ENCODE results near the gene PHLPP1. TPM values are rescaled to one million over a fixed set of nuclear protein-coding genes. Genes with fewer than 3 reads are reported as not detected.

Gene PHLPP1
- total RNA-seq, 1 experiment from 2014 or later = 39.9 TPM

DNA sequence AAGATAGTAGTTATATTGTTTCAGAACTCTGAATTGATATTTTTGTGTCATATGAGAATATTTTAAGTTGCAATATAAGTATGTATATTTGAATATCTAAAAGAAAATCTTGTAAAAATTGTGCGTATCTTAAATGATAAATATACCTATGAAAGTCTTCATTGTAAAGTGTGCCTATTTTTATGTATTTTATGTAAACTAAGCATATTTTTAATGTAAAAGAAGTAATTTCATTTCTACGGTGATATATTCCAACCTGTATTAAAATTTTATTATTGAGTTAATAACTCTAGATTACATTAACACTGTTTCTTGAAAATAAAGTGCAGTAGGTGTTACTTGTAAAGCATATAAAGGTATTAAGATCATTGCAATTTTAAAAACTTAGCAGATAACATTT is 233.4 kb downstream of the PHLPP1 start:
- no peak overlapping the region for H3K14ac ChIP-seq (ENCODE audit: insufficient read depth, low read length)
- no peaks in the 10 kb centered on the region for H3K9me3 ChIP-seq (ENCODE audit: control insufficient read depth, low read depth, low read length)
- H4K91ac ChIP-seq (ENCODE audit: insufficient read length, low read depth, low read length) = no peak overlapping the region
- H3K79me2 ChIP-seq (ENCODE audit: insufficient read depth, low read length) = no peaks in the 10 kb centered on the region
- TF ChIP-seq, protein P1, sequence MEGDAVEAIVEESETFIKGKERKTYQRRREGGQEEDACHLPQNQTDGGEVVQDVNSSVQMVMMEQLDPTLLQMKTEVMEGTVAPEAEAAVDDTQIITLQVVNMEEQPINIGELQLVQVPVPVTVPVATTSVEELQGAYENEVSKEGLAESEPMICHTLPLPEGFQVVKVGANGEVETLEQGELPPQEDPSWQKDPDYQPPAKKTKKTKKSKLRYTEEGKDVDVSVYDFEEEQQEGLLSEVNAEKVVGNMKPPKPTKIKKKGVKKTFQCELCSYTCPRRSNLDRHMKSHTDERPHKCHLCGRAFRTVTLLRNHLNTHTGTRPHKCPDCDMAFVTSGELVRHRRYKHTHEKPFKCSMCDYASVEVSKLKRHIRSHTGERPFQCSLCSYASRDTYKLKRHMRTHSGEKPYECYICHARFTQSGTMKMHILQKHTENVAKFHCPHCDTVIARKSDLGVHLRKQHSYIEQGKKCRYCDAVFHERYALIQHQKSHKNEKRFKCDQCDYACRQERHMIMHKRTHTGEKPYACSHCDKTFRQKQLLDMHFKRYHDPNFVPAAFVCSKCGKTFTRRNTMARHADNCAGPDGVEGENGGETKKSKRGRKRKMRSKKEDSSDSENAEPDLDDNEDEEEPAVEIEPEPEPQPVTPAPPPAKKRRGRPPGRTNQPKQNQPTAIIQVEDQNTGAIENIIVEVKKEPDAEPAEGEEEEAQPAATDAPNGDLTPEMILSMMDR (conservative IDR thresholded peaks at IDR 0.05) = no peak
- no peak overlapping the region for H2BK5ac ChIP-seq (ENCODE audit: insufficient read length, low read length)
- no peak overlapping the region for H2AFZ ChIP-seq (ENCODE audit: low read length)
- no peak overlapping the region for H4K5ac ChIP-seq (ENCODE audit: insufficient read length, low read depth, low read length)
- Mint-ChIP-seq H3K9me3 (no peaks in the 10 kb centered on the region), H3K36me3 (ENCODE audit: insufficient read depth in 1 of 3, low read depth in 3 of 3) (peaks cover 26 to 42% (median 28%) of the 10 kb centered on the region in 3 experiments), H3K27me3 (ENCODE audit: low read depth) (no peaks in the 10 kb centered on the region), H3K4me1 (peaks cover 2 to 4% of the 10 kb centered on the region in 2 experiments; a peak in 3 of 4 replicates), H3K4me3 (no peak overlapping the region), H3K27ac (no peak overlapping the region)
- no peak overlapping the region for H2BK120ac ChIP-seq (ENCODE audit: low read depth, low read length, poor library complexity, severe bottlenecking)
- no peak overlapping the region for H2BK12ac ChIP-seq (ENCODE audit: insufficient read length, low read depth, low read length)
- no peak overlapping the region for H3K27ac ChIP-seq (ENCODE audit: insufficient read length, low read depth, low read length)
- no peak overlapping the region for H2BK15ac ChIP-seq (ENCODE audit: low read depth, low read length)
- no peak overlapping the region for H3K9ac ChIP-seq (ENCODE audit: extremely low read depth, insufficient read length, low read length)
- H3K79me1 ChIP-seq (ENCODE audit: insufficient read depth, low read depth, low read length, poor library complexity, severe bottlenecking) = no peaks in the 10 kb centered on the region
- no peak overlapping the region for H3K56ac ChIP-seq (ENCODE audit: insufficient read length, low read depth, low read length)
- no peak overlapping the region for H3K18ac ChIP-seq (ENCODE audit: insufficient read length, low read depth, low read length)
- H2BK20ac ChIP-seq (ENCODE audit: low read depth, low read length, poor library complexity, severe bottlenecking) = no peak overlapping the region
- DNase-seq = no peak
- WGBS (ENCODE audit: extremely low coverage, insufficient read length, low lambda C conversion rate) = no CpG with 5 or more reads among the region's 2 CpGs
- no peak overlapping the region for H3T11ph ChIP-seq (ENCODE audit: low read length)
- H3K4ac ChIP-seq (ENCODE audit: low read depth, low read length) = no peak overlapping the region
- H4K8ac ChIP-seq (replicated peaks; ENCODE audit: insufficient read length, low read depth, low read length) = no peak overlapping the region
- H3K4me2 ChIP-seq (ENCODE audit: insufficient read depth, insufficient read length, low read length) = no peak overlapping the region
- H3K27me3 ChIP-seq (ENCODE audit: insufficient read depth, low read length) = no peaks in the 10 kb centered on the region
- H3K23me2 ChIP-seq (ENCODE audit: insufficient read length, low read depth, low read length, poor library complexity, severe bottlenecking) = no peaks in the 10 kb centered on the region
- H4K20me1 ChIP-seq (ENCODE audit: control insufficient read depth, insufficient read depth, insufficient read length) = no peaks in the 10 kb centered on the region
- H2AK5ac ChIP-seq (ENCODE audit: insufficient read length, low read length) = no peak overlapping the region
- H3K23ac ChIP-seq (ENCODE audit: insufficient read length, low read depth, low read length) = no peak overlapping the region
- no peaks in the 10 kb centered on the region; the same call in 1 of the 2 replicates for H3K4me1 ChIP-seq (ENCODE audit: insufficient read depth, low read length)

Data from H9 (cell line).